K562 (cell line): ENCODE data around the gene PKHD1.

Experiments
- BRD4 ChIP-seq: fragments of 200-600 bp; sonication (generic); IDR thresholded peaks from 2 replicates; pipeline ENCODE4 v1.6.1; 2017; ENCODE audit warnings: inconsistent platforms
- CEBPZ ChIP-seq: fragments of 150-350 bp; IDR thresholded peaks from 2 replicates; pipeline ENCODE4 v1.6.1; 2014; ENCODE audit warnings: low read depth, mild to moderate bottlenecking, low read length, borderline replicate concordance
- E2F1 ChIP-seq: sonication (generic); formaldehyde crosslinking; IDR thresholded peaks from 2 replicates; pipeline ENCODE4 v1.8.1; 2023; ENCODE audit warnings: mild to moderate bottlenecking, missing genetic modification reagents, moderate library complexity
- KLF13 ChIP-seq: fragments of 450-650 bp; IDR thresholded peaks from 2 replicates; pipeline ENCODE4 v1.6.1; 2016; ENCODE audit warnings: missing genetic modification characterization, low read depth, mild to moderate bottlenecking, missing compliant biosample characterization, moderate library complexity, borderline replicate concordance
- MAZ ChIP-seq, 2 experiments: fragments of 450-650 bp in 1 of 2; sonication (generic) in 1 of 2; formaldehyde crosslinking; IDR thresholded peaks in 1 of 2; conservative IDR thresholded peaks in 1 of 2; 2 replicates each; pipeline versions ENCODE4 v1.4.0 to v1.5.0; 2020; ENCODE audit warnings: mild to moderate bottlenecking in 1 of 2, missing genetic modification reagents in 1 of 2
- NFATC3 ChIP-seq: fragments of 450-650 bp; IDR thresholded peaks from 2 replicates; pipeline ENCODE4 v1.6.1; 2017; ENCODE audit warnings: mild to moderate bottlenecking
- NR3C1 ChIP-seq: sonication (generic); formaldehyde crosslinking; IDR thresholded peaks from 2 replicates; pipeline ENCODE4 v1.8.1; 2022; ENCODE audit warnings: missing genetic modification reagents
- POU5F1 ChIP-seq: fragments of 150-350 bp; IDR thresholded peaks from 2 replicates; pipeline ENCODE4 v1.6.1; 2014; ENCODE audit warnings: borderline replicate concordance, low read length, low read depth, mild to moderate bottlenecking; ENCODE audit not compliant: partially characterized antibody
- U2AF1 ChIP-seq: fragments of 200-400 bp; formaldehyde crosslinking; optimal IDR thresholded peaks from 2 replicates; pipeline ENCODE3; 2017; ENCODE audit warnings: mild to moderate bottlenecking, low read depth, low read length, moderate library complexity
- ZBTB49 ChIP-seq: sonication (generic); formaldehyde crosslinking; IDR thresholded peaks from 2 replicates; pipeline ENCODE4 v1.8.0; 2022; ENCODE audit warnings: missing genetic modification reagents, mild to moderate bottlenecking, borderline replicate concordance
- ZNF407 ChIP-seq: fragments of 450-650 bp; IDR thresholded peaks from 2 replicates; pipeline ENCODE4 v1.6.1; 2016; ENCODE audit warnings: low read depth
- ZSCAN32 ChIP-seq: fragments of 450-650 bp; formaldehyde crosslinking; IDR thresholded peaks from 2 replicates; pipeline ENCODE4 v1.4.0; 2020; ENCODE audit warnings: mild to moderate bottlenecking, moderate library complexity

GRCh38 chr6:51953246-51953645, 134.2 kb downstream of the PKHD1 start:
- TF ChIP-seq CEBPZ (no peak), NR3C1 (CRISPR knock-in tag) (no peak), U2AF1 (no peak), E2F1 (CRISPR knock-in tag) (no peak), NFATC3 (no peak), KLF13 (tag) (no peak), BRD4 (no peak), POU5F1 (no peak), ZNF407 (no peak), ZBTB49 (no peak), ZSCAN32 (CRISPR knock-in tag) (no peak), MAZ (CRISPR knock-in tag; conservative IDR thresholded peaks at IDR 0.05 in 1 of 2, IDR thresholded peaks at IDR 0.05 in 1 of 2) (no peak)
